Stimulated activated CD4-positive, alpha-beta T cell treated with anti-CD3 and anti-CD28 coated beads, Interleukin-15, amount 100 ng/mL, for 48 hours (primary cell): ENCODE measurements around the gene RNASE13.
A peak's percentile ranks its signal among the peaks of the same experiment; 100 is the strongest.
"Not testable (repeated sequence)": the region's sequence is repeated elsewhere in the genome, so short reads cannot be mapped to it uniquely, and the experiment has no call there.

Source experiments
- DNase-seq, 2 donors: peaks; one replicate each; pipeline ENCODE4 v3.0.0-alpha.2; 2020; ENCODE audit warnings: low read depth in 2 of 2

RNASE13 gene

GRCh38 chr14:21022686-21023085 is 11.9 kb downstream of the RNASE13 start:
- no peak for DNase-seq

GRCh38 chr14:21020977-21021545 is 13.5 kb downstream of the RNASE13 start:
- DNase-seq = no peak

GRCh38 chr14:21019366-21019765 is 15.2 kb downstream of the RNASE13 start:
- DNase-seq = no peak

- no peak for DNase-seq
Observed at GRCh38 chr14:21018781-21019180, 15.8 kb downstream of the RNASE13 start.

- DNase-seq = no peak
Observed at GRCh38 chr14:21018286-21018685, 16.3 kb downstream of the RNASE13 start.

- DNase-seq = no peak
Observed at GRCh38 chr14:21017528-21018245, 16.9 kb downstream of the RNASE13 start.

GRCh38 chr14:21016413-21017190 is 18.0 kb downstream of the RNASE13 start:
- no peak for DNase-seq

- no peak for DNase-seq
Observed at GRCh38 chr14:21015312-21015711, 19.3 kb downstream of the RNASE13 start.

- DNase-seq = peak; percentile 51 to 62
Observed at GRCh38 chr14:21014761-21015190, 19.8 kb downstream of the RNASE13 start.

GRCh38 chr14:21011136-21011535 is 23.5 kb downstream of the RNASE13 start:
- no peak for DNase-seq

GRCh38 chr14:21009721-21010120 is 24.9 kb downstream of the RNASE13 start:
- DNase-seq = not testable (repeated sequence)

GRCh38 chr14:21003788-21004346 is 30.7 kb downstream of the RNASE13 start:
- no peak for DNase-seq

- DNase-seq = no peak
Observed at GRCh38 chr14:21001218-21001617, 33.4 kb downstream of the RNASE13 start.

GRCh38 chr14:20999591-20999990 is 35.0 kb downstream of the RNASE13 start:
- no peak for DNase-seq

GRCh38 chr14:20998674-20999366 is 35.8 kb downstream of the RNASE13 start, which contains the start of gene SLC39A2:
SLC39A2 (plus strand) TSS chr14:20999293; CDS start chr14:20999447, 154 bp downstream.
- no peak for DNase-seq

- DNase-seq = no peak
Observed at GRCh38 chr14:20998139-20998538, 36.5 kb downstream of the RNASE13 start.

GRCh38 chr14:20997564-20997963 is 37.0 kb downstream of the RNASE13 start:
- no peak for DNase-seq

GRCh38 chr14:20997115-20997514 is 37.5 kb downstream of the RNASE13 start:
- DNase-seq = no peak

GRCh38 chr14:20996521-20996920 is 38.1 kb downstream of the RNASE13 start:
- no peak for DNase-seq

- DNase-seq = peak; percentile 83 to 85
Observed at GRCh38 chr14:20989787-20990600, 44.6 kb downstream of the RNASE13 start, which contains the start of gene METTL17. METTL17 (plus strand) TSS chr14:20989980; CDS start chr14:20990003, 23 bp downstream.

GRCh38 chr14:20989471-20989786 is 45.2 kb downstream of the RNASE13 start:
- no peak for DNase-seq
